Trophoblast cell (in vitro differentiated cells and primary cell): Measurements from ENCODE around the gene NAV3.

Experiments used
- DNase-seq, 2 donors: peaks; one replicate each; pipeline ENCODE4 v3.0.0-alpha.2; 2016
- H2AFZ ChIP-seq: 2 replicates; pipeline ENCODE4 v1.6.1; 2013; ENCODE audit warnings: low read length, moderate library complexity, mild to moderate bottlenecking; ENCODE audit not compliant: insufficient read depth, poor library complexity
- H2AK5ac ChIP-seq: 2 replicates; pipeline ENCODE4 v1.6.1; 2013; ENCODE audit warnings: mild to moderate bottlenecking, low read length
- H2BK120ac ChIP-seq: 2 replicates; pipeline ENCODE4 v1.6.1; 2013; ENCODE audit warnings: low read length, mild to moderate bottlenecking, moderate library complexity; ENCODE audit not compliant: insufficient read depth, poor library complexity
- H2BK12ac ChIP-seq: 2 replicates; pipeline ENCODE4 v1.6.1; 2013; ENCODE audit warnings: mild to moderate bottlenecking, low read length, moderate library complexity
- H2BK5ac ChIP-seq: 2 replicates; pipeline ENCODE4 v1.6.1; 2013; ENCODE audit warnings: low read length, low read depth, moderate library complexity, mild to moderate bottlenecking; ENCODE audit not compliant: poor library complexity
- H3K14ac ChIP-seq: 2 replicates; pipeline ENCODE4 v1.6.1; 2013; ENCODE audit warnings: mild to moderate bottlenecking, low read length
- H3K18ac ChIP-seq: 2 replicates; pipeline ENCODE4 v1.6.1; 2013; ENCODE audit warnings: mild to moderate bottlenecking, low read length
- H3K23ac ChIP-seq: 2 replicates; pipeline ENCODE4 v1.6.1; 2013; ENCODE audit warnings: low read length
- H3K27ac ChIP-seq: 2 replicates; pipeline ENCODE4 v1.5.1; 2013; ENCODE audit warnings: low read depth, mild to moderate bottlenecking, inconsistent platforms, low read length, moderate library complexity
- H3K27me3 ChIP-seq: 2 replicates; pipeline ENCODE4 v1.6.1; 2013; ENCODE audit warnings: inconsistent platforms, mild to moderate bottlenecking, low read length, moderate library complexity; ENCODE audit not compliant: insufficient read depth
- H3K36me3 ChIP-seq, 2 experiments: 1 replicate in 1 of 2; 2 replicates in 1 of 2; pipeline ENCODE4 v1.6.1; 2013; ENCODE audit warnings: low read length in 2 of 2, mild to moderate bottlenecking in 2 of 2, moderate library complexity in 1 of 2; ENCODE audit not compliant: insufficient read depth in 2 of 2, control insufficient read depth in 1 of 2
- H3K4ac ChIP-seq: 2 replicates; pipeline ENCODE4 v1.6.1; 2013; ENCODE audit warnings: low read depth, mild to moderate bottlenecking, low read length, moderate library complexity
- H3K4me1 ChIP-seq, 2 experiments: 1 replicate in 1 of 2; 2 replicates in 1 of 2; pipeline ENCODE4 v1.6.1; 2013; ENCODE audit warnings: low read length in 2 of 2, mild to moderate bottlenecking in 2 of 2, moderate library complexity in 1 of 2; ENCODE audit not compliant: insufficient read depth in 2 of 2, control insufficient read depth in 1 of 2
- H3K4me2 ChIP-seq: 2 replicates; pipeline ENCODE4 v1.6.1; 2013; ENCODE audit warnings: inconsistent platforms, mild to moderate bottlenecking, low read length, moderate library complexity
- H3K4me3 ChIP-seq: 2 replicates; pipeline ENCODE4 v1.5.1; 2013; ENCODE audit warnings: mild to moderate bottlenecking, low read depth, low read length, inconsistent platforms
- H3K79me1 ChIP-seq: one replicate; pipeline ENCODE4 v1.6.1; 2013; ENCODE audit warnings: low read length
- H3K79me2 ChIP-seq: 2 replicates; pipeline ENCODE4 v1.6.1; 2013; ENCODE audit warnings: low read length, mild to moderate bottlenecking; ENCODE audit not compliant: control insufficient read depth, insufficient read depth, poor library complexity
- H3K9ac ChIP-seq: 2 replicates; pipeline ENCODE4 v1.6.1; 2013; ENCODE audit warnings: mild to moderate bottlenecking, low read length
- H3K9me3 ChIP-seq: 2 replicates; pipeline ENCODE4 v1.6.1; 2013; ENCODE audit warnings: low read depth, mild to moderate bottlenecking, control low read depth, inconsistent platforms, low read length; ENCODE audit not compliant: insufficient read depth
- H4K12ac ChIP-seq: 2 replicates; pipeline ENCODE4 v1.6.1; 2013; ENCODE audit warnings: low read depth, mild to moderate bottlenecking, low read length, moderate library complexity
- H4K8ac ChIP-seq: 2 replicates; pipeline ENCODE4 v1.6.1; 2013; ENCODE audit warnings: low read depth, mild to moderate bottlenecking, low read length, moderate library complexity
- H4K91ac ChIP-seq: one replicate; pipeline ENCODE4 v1.6.1; 2013; ENCODE audit warnings: low read depth, mild to moderate bottlenecking, low read length, moderate library complexity
- WGBS: extraction: QIAGEN DNeasy Blood & Tissue Kit; methylation state at CpG from one replicate; pipeline ENCODE4 v1.1.7; 2013; ENCODE audit warnings: missing lambda C conversion rate; ENCODE audit not compliant: insufficient read length, insufficient coverage; ENCODE audit errors: extremely low coverage; 5-methylcytosine and 5-hydroxymethylcytosine counted together

The NAV3 gene

DNA sequence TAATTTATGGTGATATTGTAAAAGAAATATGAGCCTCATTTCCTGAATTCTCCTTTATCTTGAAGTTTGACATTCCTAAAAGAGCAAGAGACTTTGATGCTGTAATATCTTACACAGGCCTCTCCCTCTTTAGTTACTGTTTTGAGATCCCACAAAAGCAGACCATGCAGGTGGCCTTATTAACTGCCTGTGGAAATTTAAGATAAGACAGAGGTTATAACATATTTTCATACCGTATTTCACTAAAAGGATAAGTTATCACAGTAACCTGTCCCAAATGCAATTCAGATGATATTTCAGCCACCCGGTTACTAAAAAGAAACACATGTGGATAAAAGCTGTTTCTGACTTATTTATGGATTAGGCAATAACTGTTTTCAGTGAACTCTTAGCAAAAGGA, 150.1 kb downstream of the NAV3 start:
- H3K18ac ChIP-seq: no peak overlapping the region
- H2AFZ ChIP-seq: no peak overlapping the region
- no peak overlapping the region for H3K4me2 ChIP-seq
- no CpG with 5 or more reads among the region's 2 CpGs for WGBS
- H4K12ac ChIP-seq: no peak overlapping the region
- no peak overlapping the region for H3K9ac ChIP-seq
- no peaks in the 10 kb centered on the region for H3K79me2 ChIP-seq
- no peak overlapping the region for H3K23ac ChIP-seq
- no peak overlapping the region for H2BK5ac ChIP-seq
- H3K27ac ChIP-seq: no peak overlapping the region
- no peak overlapping the region for H2AK5ac ChIP-seq
- DNase-seq: no peak
- H3K9me3 ChIP-seq: no peaks in the 10 kb centered on the region
- H2BK12ac ChIP-seq: no peak overlapping the region
- no peak overlapping the region for H4K91ac ChIP-seq
- H3K4me3 ChIP-seq: no peak overlapping the region
- no peaks in the 10 kb centered on the region for H3K27me3 ChIP-seq
- H3K4ac ChIP-seq: no peak overlapping the region
- H2BK120ac ChIP-seq: no peak overlapping the region
- H3K4me1 ChIP-seq: no peaks in the 10 kb centered on the region
- H3K36me3 ChIP-seq: no peaks in the 10 kb centered on the region
- H3K79me1 ChIP-seq: no peaks in the 10 kb centered on the region
- no peak overlapping the region for H3K14ac ChIP-seq
- no peak overlapping the region for H4K8ac ChIP-seq

GRCh38 chr12:77983859-77984258, 153.2 kb downstream of the NAV3 start:
- Histone ChIP-seq H3K79me1 (no peaks in the 10 kb centered on the region), H3K4me1 (no peaks in the 10 kb centered on the region), H2AFZ (no peak overlapping the region), H3K14ac (no peak overlapping the region), H4K12ac (no peak overlapping the region), H3K36me3 (no peaks in the 10 kb centered on the region), H3K9me3 (no peaks in the 10 kb centered on the region), H3K27me3 (no peaks in the 10 kb centered on the region), H2BK120ac (no peak overlapping the region), H3K9ac (no peak overlapping the region), H3K23ac (no peak overlapping the region), H2BK5ac (no peak overlapping the region), H2BK12ac (no peak overlapping the region), H3K4me2 (no peak overlapping the region), H4K91ac (no peak overlapping the region), H2AK5ac (no peak overlapping the region), H4K8ac (no peak overlapping the region), H3K4ac (no peak overlapping the region), H3K79me2 (no peaks in the 10 kb centered on the region), H3K18ac (no peak overlapping the region), H3K4me3 (no peak overlapping the region), H3K27ac (no peak overlapping the region)
- DNase-seq: no peak

DNA sequence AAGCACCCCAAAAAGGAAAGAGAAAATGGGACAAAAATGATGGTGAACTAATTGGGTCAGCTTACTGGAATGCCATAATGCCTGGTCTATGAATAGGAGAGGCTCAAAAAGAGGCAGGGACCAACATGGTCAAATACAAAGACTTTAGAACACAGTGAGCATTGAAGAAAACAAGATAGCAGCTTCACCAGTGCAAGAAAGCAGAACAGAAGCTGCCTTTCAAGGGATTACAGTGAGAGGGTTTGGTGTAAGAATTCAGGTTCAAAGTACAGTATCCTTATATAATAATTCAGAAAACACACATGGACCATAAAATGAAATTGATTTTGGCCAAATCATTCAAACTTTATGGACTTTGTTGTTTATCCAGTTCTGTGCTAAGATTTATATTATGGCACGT, 162.1 kb downstream of the NAV3 start:
- no peak overlapping the region for H3K23ac ChIP-seq
- no peak overlapping the region for H3K27ac ChIP-seq
- H2BK120ac ChIP-seq: no peak overlapping the region
- DNase-seq: no peak
- H3K9ac ChIP-seq: no peak overlapping the region
- no peaks in the 10 kb centered on the region for H3K9me3 ChIP-seq
- no peak overlapping the region for H3K4me2 ChIP-seq
- no peak overlapping the region for H2AFZ ChIP-seq
- H2BK12ac ChIP-seq: no peak overlapping the region
- no peak overlapping the region for H3K4me3 ChIP-seq
- H3K4ac ChIP-seq: no peak overlapping the region
- no peak overlapping the region for H4K91ac ChIP-seq
- no peak overlapping the region for H3K18ac ChIP-seq
- H2AK5ac ChIP-seq: no peak overlapping the region
- no peak overlapping the region for H2BK5ac ChIP-seq
- H3K79me2 ChIP-seq: no peaks in the 10 kb centered on the region
- no peak overlapping the region for H4K12ac ChIP-seq
- H3K36me3 ChIP-seq: no peaks in the 10 kb centered on the region
- no CpG with 5 or more reads among the region's 1 CpG for WGBS
- H4K8ac ChIP-seq: no peak overlapping the region
- H3K79me1 ChIP-seq: no peaks in the 10 kb centered on the region
- no peaks in the 10 kb centered on the region for H3K27me3 ChIP-seq
- no peaks in the 10 kb centered on the region for H3K4me1 ChIP-seq
- no peak overlapping the region for H3K14ac ChIP-seq

GRCh38 chr12:77993658-77994057, 163.0 kb downstream of the NAV3 start:
- no peaks in the 10 kb centered on the region for H3K79me2 ChIP-seq
- no peak for DNase-seq
- no peak overlapping the region for H2BK5ac ChIP-seq
- no peak overlapping the region for H3K27ac ChIP-seq
- H2BK12ac ChIP-seq: no peak overlapping the region
- no CpG with 5 or more reads among the region's 4 CpGs for WGBS
- H2BK120ac ChIP-seq: no peak overlapping the region
- H3K79me1 ChIP-seq: no peaks in the 10 kb centered on the region
- no peak overlapping the region for H3K14ac ChIP-seq
- H3K4me2 ChIP-seq: no peak overlapping the region
- H3K18ac ChIP-seq: no peak overlapping the region
- no peak overlapping the region for H3K4me3 ChIP-seq
- H3K9ac ChIP-seq: no peak overlapping the region
- H3K36me3 ChIP-seq: no peaks in the 10 kb centered on the region
- no peaks in the 10 kb centered on the region for H3K27me3 ChIP-seq
- no peak overlapping the region for H4K12ac ChIP-seq
- H2AK5ac ChIP-seq: no peak overlapping the region
- no peaks in the 10 kb centered on the region for H3K4me1 ChIP-seq
- no peak overlapping the region for H3K4ac ChIP-seq
- H2AFZ ChIP-seq: no peak overlapping the region
- H3K9me3 ChIP-seq: no peaks in the 10 kb centered on the region
- H4K91ac ChIP-seq: no peak overlapping the region
- no peak overlapping the region for H3K23ac ChIP-seq
- H4K8ac ChIP-seq: no peak overlapping the region
